Left lobe of liver (tissue), 2 donors: ENCODE results near the gene LDB2. TPM values are rescaled to one million over a fixed set of nuclear protein-coding genes. Genes with fewer than 3 reads are reported as not detected.

Source experiments
- ATAC-seq: fragments of 200-7000 bp; cut with Tn5 transposase; one replicate; pipeline ENCODE4 v1.9.1; 2020; ENCODE audit warnings: mild to moderate bottlenecking, moderate library complexity
- DNase-seq: peaks from one replicate; pipeline ENCODE4 v3.0.0-alpha.2; 2020; ENCODE audit warnings: low spot score
- total RNA-seq: library from RNA; stranded (reverse); gene quantifications from one replicate; pipeline ENCODE4 v1.2.1, GENCODE V29; 2021
- donor health status: DM: no; HTN: no; CAD: no; lungs with moderate emphysema.
- donor health status: DM: no; HTN: yes; CAD: no.

The LDB2 gene
- total RNA-seq, 1 donor from 2014 or later: 21.0 TPM

GRCh38 chr4:16812041-16812440 lies 86.4 kb downstream of the LDB2 start:
- no peak for DNase-seq
- no peak for ATAC-seq

- ATAC-seq: no peak
- no peak for DNase-seq
These were observed 88.5 kb downstream of the LDB2 start for GRCh38 chr4:16809943-16810342.

- ATAC-seq (no peak), DNase-seq (no peak)
These were observed 89.4 kb downstream of the LDB2 start for GRCh38 chr4:16809064-16809463.

GRCh38 chr4:16807355-16807754 lies 91.1 kb downstream of the LDB2 start:
- ATAC-seq (no peak), DNase-seq (no peak)

- ATAC-seq: no peak
- no peak for DNase-seq
These were observed 93.9 kb downstream of the LDB2 start for GRCh38 chr4:16804581-16804980.

- DNase-seq (no peak), ATAC-seq (no peak)
These were observed 96.4 kb downstream of the LDB2 start for GRCh38 chr4:16802044-16802443.

GRCh38 chr4:16801356-16801755 lies 97.1 kb downstream of the LDB2 start:
- no peak for DNase-seq
- ATAC-seq: no peak

GRCh38 chr4:16794816-16795445 lies 103.5 kb downstream of the LDB2 start:
- DNase-seq: peak; percentile 92
- peak; percentile 99 for ATAC-seq

GRCh38 chr4:16791460-16791859 lies 107.0 kb downstream of the LDB2 start:
- no peak for DNase-seq
- ATAC-seq: no peak

- ATAC-seq (no peak), DNase-seq (no peak)
These were observed 107.9 kb downstream of the LDB2 start for GRCh38 chr4:16790508-16790907.

GRCh38 chr4:16788868-16789267 lies 109.6 kb downstream of the LDB2 start:
- ATAC-seq: no peak
- DNase-seq: no peak

GRCh38 chr4:16785793-16786527 lies 112.5 kb downstream of the LDB2 start:
- DNase-seq (no peak), ATAC-seq (no peak)

GRCh38 chr4:16783119-16783518 lies 115.3 kb downstream of the LDB2 start:
- DNase-seq: no peak
- no peak for ATAC-seq

GRCh38 chr4:16779028-16779675 lies 119.3 kb downstream of the LDB2 start:
- ATAC-seq (no peak), DNase-seq (no peak)

GRCh38 chr4:16777726-16778125 lies 120.7 kb downstream of the LDB2 start:
- ATAC-seq: no peak

GRCh38 chr4:16775411-16776154 lies 122.9 kb downstream of the LDB2 start:
- ATAC-seq: no peak
- DNase-seq: no peak

More at GRCh38 chr4:16777726-16778125, 120.7 kb downstream of the LDB2 start:
- no peak for DNase-seq

GRCh38 chr4:16772366-16772850 lies 126.0 kb downstream of the LDB2 start:
- DNase-seq (no peak), ATAC-seq (no peak)

- no peak for DNase-seq
- no peak for ATAC-seq
These were observed 127.6 kb downstream of the LDB2 start for GRCh38 chr4:16770710-16771285.

GRCh38 chr4:16767861-16768260 lies 130.6 kb downstream of the LDB2 start:
- ATAC-seq (no peak), DNase-seq (no peak)

GRCh38 chr4:16767251-16767650 lies 131.2 kb downstream of the LDB2 start:
- ATAC-seq: no peak

GRCh38 chr4:16765546-16765945 lies 132.9 kb downstream of the LDB2 start:
- ATAC-seq: no peak
- no peak for DNase-seq

More at GRCh38 chr4:16767251-16767650, 131.2 kb downstream of the LDB2 start:
- DNase-seq: no peak
